Activated gamma-delta T cell treated with anti-CD3 and anti-CD28 coated beads, Interleukin-2, amount 50 U/mL, for 16 hours (primary cell): ENCODE data around the gene C12orf57.

Experiments used
- DNase-seq: peaks from one replicate; pipeline ENCODE4 v3.0.0-alpha.2; 2020; ENCODE audit warnings: low read depth

Gene C12orf57

DNA sequence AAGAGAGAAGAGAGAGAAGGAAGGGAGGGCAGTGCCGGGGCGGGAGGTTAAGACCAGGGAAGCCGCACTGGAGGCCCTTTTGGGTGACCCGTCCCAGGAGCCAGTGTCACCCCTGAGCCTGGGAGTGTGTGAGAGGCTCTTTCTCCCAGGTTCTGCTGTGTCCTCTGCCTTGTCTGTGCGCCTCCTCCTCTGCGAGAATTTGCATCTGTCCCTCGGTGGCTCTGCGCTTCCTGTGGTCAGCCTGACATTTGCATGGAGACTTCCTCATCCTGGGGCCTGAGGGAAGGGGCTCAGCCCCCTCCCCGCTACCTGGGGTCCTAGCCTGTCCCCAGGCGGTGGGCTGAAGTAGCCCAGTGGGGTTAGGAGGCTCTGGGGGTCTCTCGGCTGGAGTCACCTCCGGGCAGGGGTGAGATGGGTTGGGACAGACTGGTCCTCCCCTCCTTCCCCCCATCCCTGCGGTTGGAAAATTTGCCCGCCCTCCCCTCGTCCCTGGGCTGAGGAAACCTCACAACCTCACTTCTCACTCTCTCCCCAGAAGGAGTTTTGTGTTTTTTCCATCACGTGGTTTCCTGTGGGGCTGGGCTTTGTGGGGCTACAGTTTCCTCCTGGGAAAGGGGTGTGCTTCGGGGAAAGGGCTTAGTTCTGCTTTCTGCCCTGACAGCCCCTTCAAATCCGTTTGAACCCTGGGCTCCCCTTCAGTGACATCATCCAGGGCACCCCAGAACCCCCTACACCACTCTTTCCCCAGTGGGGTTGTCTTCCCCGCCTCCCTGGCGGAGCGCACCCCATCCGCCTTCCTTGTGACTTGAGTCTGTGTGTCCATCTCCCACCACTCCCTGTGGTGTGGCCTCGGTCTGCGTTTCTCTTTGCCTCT, 9.9 kb downstream of the C12orf57 start:
- peak; percentile 79 for DNase-seq

DNA sequence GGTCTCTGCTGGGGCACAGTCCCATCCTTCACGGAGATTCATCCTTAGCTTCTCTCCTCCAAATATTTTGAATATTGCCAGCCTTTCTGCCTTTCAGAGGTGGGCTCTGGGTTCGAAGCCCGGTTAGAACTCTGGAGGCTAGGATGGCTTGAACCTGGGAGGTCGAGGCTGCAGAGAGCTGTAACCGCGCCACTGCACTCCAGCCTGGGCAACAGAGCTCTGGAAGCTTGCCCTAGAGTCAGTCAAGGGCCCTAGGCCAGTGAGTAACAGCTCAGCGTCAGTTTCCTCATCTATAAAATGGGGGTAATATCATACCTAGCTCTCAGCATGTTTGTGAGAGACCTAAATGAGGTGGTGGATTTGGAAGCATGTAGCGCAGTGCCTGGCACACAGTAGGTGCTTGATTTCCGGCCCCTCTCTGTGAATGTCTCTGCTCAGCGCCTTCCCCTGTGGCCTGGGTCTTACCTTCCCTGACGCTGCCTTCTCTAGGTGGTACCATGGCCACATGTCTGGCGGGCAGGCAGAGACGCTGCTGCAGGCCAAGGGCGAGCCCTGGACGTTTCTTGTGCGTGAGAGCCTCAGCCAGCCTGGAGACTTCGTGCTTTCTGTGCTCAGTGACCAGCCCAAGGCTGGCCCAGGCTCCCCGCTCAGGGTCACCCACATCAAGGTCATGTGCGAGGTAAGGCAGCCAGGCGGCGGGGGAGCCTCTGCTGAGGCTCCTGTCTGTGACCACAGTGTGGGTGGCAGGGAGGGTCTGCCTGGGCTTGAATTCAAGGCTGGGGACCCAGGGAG, 10.7 kb downstream of the C12orf57 start:
- DNase-seq: no peak

DNA sequence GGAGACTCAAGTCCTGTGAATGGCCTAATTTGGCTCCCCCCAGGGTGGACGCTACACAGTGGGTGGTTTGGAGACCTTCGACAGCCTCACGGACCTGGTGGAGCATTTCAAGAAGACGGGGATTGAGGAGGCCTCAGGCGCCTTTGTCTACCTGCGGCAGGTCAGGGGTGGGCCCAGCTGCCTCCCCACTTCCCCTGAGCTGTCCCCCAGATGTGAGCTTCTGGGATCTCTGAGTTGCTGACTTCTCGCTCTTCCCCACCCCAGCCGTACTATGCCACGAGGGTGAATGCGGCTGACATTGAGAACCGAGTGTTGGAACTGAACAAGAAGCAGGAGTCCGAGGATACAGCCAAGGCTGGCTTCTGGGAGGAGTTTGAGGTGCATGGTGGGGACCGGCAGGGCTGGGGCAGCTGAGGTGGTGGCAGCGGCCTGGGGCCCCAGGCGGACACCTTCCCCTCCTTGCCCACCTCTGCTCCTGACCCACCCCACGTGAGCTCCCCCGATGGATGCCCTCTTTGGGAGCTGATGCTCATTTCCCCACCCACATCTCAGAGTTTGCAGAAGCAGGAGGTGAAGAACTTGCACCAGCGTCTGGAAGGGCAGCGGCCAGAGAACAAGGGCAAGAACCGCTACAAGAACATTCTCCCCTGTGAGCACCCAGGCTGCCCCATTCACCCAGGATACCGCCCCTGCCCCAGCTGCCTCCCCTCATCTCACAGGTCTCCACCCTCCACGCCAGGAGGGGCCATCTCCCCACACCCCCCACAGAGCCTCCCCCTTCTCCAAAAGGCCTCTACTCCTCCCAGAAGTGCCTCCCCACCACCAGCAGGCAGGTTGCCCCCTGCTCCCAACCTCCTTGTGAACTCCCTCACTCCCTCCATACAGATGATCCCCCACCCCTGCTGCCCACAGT, 11.5 kb downstream of the C12orf57 start:
- no peak for DNase-seq

DNA sequence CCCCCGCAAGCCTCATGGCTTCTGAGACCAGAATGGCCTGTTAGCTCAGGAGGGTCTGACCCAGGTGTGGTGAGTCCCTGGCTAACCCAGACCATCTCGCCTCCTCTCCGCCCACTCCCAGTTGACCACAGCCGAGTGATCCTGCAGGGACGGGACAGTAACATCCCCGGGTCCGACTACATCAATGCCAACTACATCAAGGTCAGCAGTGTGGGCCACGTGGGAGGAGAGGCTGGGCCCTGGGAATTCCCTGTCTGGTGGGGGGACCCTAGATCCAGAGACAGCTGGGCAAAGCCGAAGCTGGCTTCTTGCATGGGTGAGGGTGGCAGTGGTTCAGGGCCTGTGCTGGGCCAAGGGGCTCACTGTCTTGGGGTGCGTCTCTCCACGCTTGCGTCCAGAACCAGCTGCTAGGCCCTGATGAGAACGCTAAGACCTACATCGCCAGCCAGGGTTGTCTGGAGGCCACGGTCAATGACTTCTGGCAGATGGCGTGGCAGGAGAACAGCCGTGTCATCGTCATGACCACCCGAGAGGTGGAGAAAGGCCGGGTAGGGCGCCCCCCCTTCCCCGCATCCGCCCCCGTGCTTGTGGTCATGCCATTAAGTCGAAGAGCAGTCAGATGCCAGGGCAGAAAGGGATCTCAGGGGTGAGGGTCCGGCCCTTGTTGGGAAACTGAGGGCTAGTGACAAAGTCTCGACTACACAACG, 12.4 kb downstream of the C12orf57 start:
- DNase-seq: peak; percentile 48

DNA sequence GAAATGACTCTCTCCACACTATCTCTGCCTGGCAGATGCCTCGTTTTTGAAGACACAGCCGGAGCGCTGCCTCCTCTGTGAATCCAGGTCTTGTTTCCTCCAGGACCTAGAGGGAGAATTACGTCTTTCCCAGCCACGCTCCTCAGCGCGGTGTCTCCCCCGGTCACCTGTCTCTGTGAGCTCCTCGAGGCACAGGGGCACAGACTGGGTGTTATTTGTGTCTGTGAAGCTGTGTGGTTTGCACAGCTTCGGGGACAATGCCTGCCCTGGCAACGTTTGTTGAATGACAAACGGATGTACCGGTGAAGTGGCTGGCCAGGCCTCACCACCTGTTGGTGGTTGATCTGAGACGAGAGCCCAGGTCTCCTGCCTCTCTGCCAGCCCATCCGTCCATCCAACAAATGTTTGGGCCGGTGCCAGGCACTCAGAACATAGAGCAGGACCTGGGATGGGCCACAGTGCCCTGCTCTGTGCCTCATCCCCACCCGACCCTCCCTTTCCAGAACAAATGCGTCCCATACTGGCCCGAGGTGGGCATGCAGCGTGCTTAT, 13.4 kb downstream of the C12orf57 start:
- DNase-seq: no peak

DNA sequence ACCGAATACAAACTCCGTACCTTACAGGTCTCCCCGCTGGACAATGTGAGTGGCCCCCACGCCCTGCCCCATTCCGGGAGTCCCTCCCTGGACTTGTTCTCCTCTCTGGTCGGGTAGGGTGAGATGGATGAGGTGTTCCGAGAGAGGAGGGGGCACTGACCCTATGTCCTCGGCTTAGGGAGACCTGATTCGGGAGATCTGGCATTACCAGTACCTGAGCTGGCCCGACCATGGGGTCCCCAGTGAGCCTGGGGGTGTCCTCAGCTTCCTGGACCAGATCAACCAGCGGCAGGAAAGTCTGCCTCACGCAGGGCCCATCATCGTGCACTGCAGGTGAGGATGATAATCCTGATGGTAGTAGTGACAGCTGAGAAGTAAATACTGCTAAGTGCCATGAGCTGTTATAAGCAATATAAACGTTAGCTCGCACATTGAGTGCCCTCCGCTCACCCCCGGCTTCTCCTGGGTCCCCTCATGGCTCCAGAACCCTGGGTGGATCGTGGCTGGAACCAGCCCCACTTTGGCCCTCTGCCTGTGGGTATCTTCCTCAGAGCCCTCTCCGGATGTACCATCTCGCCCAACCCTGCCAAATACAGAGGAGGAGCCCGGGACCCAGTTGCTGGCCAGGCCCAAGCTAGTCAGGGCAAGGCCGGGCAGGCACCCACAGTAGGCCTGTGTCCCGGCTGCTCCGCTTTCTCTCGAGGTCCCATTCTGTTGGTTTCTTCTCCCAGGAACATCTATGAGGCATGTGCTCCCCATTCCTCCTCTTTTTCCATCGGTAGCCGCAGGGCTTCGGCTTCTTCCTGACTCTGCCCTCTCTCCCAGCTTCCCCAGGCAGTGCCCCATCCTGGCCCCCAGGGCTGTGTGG, 14.2 kb downstream of the C12orf57 start:
- no peak for DNase-seq

- no peak for DNase-seq
These were observed 14.8 kb downstream of the C12orf57 start for GRCh38 chr12:6958609-6959057.

DNA sequence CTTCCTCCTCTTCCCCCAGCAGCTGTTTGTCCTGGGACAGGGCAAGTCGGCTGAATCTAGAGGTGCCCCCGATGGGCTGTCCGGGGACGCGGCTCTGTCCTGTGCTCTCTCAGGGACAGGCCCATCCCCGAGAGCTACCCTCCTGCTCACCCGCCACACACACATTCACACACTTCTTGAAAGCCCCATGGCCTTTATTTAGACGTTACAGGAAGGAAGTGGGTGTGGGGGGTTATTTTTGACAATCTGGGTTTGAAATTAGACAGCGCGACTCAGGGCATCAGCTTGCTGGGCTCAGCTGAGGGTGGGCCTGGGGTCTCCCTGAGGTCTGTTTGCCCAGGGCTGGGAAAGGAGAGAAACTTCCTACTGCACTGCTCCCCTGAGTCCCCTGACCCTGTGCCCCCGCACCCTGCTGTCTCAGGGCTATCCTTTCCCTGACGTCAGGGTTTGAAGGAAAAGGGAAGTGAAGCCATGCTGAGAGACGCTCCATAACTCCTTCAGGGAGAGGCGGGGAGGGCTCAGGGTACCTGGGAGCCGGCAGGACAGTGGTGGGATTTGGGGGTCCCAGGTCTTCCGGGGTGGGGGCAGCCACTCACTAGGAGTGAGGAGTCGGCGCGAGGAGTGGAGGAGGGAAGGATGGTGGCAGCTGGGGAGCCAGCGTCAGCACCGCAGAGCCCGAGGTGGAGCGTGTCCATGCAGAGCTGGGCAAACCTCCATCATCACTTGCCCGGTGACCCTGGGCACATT, 15.4 kb downstream of the C12orf57 start:
- DNase-seq: peak; percentile 68

GRCh38 chr12:6959805-6960592, 16.2 kb downstream of the C12orf57 start:
- DNase-seq: no peak

- no peak for DNase-seq
These were observed 16.9 kb downstream of the C12orf57 start for GRCh38 chr12:6960593-6961277.

DNA sequence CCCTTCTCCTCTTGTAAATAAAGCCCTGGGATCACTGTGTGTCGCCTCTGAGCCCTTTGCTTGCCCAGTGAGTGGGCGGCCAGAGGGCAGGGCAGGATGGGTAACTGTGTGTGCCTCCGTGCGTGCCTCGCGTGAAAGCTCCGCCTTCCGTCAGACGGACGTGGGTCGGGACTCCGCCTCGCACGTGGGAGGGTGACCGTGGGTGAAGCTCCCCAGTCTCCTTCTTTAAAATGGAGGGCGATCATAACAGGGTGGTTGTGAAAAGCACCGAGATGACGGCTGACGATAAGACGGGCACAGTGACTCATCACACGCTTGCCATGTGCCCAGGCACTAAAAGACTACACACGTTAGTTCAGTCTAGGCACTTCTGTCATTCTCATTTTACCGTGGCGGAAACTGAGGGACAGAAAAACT, 17.5 kb downstream of the C12orf57 start:
- DNase-seq: peak; percentile 90

GRCh38 chr12:6961695-6962284, 18.0 kb downstream of the C12orf57 start:
- no peak for DNase-seq

DNA sequence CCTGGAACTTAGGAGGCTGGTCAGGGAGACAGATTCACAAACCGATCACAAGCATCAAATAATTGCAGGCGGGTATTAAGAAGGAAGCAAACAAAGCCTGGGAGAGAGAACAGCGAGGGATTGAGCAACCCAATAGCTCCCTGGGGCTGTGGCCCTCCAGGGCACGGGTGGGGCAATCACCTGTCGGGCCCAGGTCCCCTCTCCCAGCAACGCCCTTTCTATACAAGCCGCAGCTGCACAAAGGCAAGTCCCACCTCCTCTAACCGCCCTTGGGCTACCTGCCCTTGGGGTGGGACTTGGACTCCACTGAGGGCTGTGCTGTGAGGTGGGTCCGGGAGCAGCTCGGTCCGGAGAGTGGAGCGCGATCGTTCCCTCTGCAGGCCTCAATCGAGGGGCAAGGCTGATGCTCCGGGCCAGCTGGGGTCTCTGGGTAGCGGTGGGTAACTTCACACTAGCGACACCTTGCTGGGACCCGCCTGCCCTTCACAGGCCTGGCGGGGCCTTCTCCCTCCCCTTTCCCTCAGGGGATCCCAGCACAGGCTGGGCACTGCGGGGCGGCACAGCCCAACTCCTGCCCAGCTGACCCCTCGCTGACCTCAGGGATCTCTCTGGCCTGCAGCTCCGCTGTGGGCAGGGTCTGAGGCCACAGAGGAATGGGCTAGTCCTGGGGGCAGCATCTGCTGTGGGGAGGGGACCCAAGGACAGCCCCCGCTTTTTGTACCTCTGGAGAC, 18.6 kb downstream of the C12orf57 start:
- no peak for DNase-seq

DNA sequence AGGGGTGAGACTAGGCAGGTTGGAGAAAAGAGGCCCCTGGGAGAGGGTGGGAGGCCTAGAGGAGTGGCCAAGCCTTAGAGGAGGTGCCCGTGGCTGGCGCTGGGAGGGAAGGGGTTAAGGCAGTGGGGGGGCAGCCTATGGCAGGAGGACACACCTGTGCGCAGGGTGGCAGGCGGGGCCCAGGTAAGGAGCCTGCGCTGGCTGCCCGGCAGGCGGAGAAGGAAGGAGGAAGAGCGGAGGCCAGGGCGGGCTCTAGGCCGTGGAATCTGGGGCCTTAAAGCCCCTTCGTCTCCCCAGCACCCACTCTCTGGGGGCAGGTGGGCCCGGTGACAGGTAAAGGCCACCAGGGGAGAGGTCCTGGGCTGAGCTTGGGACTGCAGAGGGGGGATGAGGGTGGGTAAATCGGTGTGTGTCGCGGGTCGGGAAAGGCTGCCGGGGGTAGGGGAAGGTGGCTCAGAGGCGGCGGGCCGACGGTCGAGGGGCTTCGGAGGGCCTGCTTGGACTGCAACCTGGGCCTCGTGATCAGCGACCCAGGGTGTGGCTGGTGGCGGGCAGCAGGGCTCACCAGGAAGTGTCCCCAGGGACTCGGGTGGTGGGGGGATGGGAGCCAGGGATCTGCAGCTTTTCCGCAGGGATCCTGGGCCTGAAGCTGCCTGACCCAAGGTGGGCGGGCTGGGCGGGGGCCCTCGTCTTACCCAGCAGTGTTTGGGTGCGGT, 19.4 kb downstream of the C12orf57 start:
- no peak for DNase-seq

DNA sequence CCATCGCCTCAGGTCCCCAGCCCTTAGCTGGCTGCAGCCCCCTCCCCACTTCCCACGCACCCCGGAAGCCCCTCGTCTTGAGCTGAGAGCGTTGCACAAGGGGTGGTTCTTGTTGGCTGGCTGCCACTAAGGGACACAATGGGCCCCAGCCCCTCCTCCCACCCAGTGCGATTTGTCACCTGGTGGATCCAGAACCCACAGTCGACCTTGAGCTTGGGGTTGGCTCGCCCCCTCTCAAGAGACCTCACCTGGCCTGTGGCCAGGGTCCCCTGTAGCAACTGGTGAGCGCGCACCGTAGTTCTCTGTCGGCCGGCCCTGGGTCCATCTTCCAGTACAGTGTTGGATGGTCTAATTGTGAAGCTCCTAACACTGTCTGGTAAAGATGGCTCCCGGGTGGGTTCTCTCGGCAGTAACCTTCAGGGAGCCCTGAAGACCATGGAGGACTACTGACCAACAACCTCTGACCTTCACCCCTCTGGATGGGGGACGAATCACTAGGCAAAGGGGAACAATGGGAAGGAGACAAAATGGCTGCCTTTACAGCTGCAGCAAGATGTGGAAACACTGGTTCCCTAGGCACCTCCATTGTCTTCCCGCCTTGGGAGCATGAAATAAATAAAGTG, 20.1 kb downstream of the C12orf57 start:
- DNase-seq: no peak

DNA sequence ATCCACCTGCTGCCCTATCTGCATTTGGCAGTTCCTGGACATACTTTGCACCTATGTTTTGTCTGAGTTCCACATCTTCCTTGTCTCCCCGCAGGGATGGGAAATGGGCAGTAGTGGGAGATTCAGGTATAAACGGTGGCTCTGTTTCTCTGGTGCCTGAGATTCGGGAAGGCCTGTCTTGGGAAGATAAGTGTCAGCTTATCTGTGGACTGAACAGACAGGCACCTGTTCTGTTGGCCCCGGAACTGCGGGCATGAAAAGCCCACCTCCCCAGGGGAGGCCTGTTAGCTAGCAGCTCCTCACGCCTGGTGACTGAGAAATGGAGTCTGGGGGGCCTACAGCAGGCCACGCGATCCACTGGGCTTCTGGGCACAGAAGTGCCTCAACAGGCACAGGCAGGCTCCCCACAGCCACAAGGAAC, 20.8 kb downstream of the C12orf57 start:
- no peak for DNase-seq
